Mononuclear cell (primary cell): Measurements from ENCODE around the gene PLEK. TPM values are rescaled to one million over a fixed set of nuclear protein-coding genes. Genes with fewer than 3 reads are reported as not detected.

Experiments used
- H3K27me3 ChIP-seq: 2 replicates; pipeline ENCODE4 v1.6.0; 2011; ENCODE audit warnings: low read length, control low read depth; ENCODE audit not compliant: insufficient read depth
- H3K4me1 ChIP-seq: 2 replicates; pipeline ENCODE4 v1.5.1; 2011; ENCODE audit warnings: mild to moderate bottlenecking, low read length, control low read depth; ENCODE audit not compliant: insufficient read depth
- H3K4me3 ChIP-seq: 2 replicates; pipeline ENCODE4 v1.5.1; 2011; ENCODE audit warnings: mild to moderate bottlenecking, low read length, moderate library complexity
- H3K9me3 ChIP-seq: 2 replicates; pipeline ENCODE4 v1.5.1; 2011; ENCODE audit warnings: low read depth, mild to moderate bottlenecking, control low read depth, low read length
- total RNA-seq: library from RNA; depleted of rRNA; stranded (reverse); fragments of >200 nt; gene quantifications from one replicate; pipeline ENCODE4 v1.2.3, GENCODE V29; 2012

Gene PLEK
- total RNA-seq, 1 donor = 474 TPM

DNA sequence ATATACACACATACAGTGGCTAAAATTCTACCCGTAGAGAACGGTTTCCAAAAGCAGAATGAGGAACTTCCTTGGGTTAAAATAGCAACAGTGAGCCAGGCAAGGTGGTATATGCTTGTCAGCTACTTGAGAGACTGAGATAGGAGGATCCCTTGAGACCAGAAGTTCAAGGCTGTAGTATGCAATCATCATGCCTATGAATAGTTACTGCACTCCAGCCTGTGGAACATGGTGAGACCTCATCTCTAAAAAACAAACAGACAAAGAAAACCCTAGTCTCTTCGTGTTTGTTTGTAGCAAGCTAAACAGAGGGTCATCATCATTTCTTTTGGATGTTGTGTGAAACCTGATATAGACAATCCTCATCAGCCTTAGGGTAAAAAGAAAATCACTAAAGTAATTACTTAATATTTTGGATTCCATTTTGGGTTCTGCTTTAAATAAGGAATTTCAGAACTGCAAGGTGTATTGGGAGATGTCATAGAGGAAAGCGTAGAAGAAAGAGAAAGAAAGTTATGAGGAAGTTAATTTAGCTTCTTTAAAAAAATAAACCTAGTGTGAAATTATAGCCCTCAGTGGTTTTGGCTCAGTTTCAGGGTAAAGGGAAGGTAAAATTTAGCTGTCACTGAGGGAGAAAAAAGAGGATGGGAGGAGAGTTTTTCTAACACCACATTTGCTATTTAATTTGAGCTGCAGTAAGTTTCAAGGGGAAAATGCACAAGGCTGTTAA is 46.5 kb downstream of the PLEK start:
- peaks cover 26% of the 10 kb centered on the region for H3K4me1 ChIP-seq
- no peaks in the 10 kb centered on the region for H3K27me3 ChIP-seq
- H3K9me3 ChIP-seq = no peaks in the 10 kb centered on the region
- H3K4me3 ChIP-seq = no peak overlapping the region

DNA sequence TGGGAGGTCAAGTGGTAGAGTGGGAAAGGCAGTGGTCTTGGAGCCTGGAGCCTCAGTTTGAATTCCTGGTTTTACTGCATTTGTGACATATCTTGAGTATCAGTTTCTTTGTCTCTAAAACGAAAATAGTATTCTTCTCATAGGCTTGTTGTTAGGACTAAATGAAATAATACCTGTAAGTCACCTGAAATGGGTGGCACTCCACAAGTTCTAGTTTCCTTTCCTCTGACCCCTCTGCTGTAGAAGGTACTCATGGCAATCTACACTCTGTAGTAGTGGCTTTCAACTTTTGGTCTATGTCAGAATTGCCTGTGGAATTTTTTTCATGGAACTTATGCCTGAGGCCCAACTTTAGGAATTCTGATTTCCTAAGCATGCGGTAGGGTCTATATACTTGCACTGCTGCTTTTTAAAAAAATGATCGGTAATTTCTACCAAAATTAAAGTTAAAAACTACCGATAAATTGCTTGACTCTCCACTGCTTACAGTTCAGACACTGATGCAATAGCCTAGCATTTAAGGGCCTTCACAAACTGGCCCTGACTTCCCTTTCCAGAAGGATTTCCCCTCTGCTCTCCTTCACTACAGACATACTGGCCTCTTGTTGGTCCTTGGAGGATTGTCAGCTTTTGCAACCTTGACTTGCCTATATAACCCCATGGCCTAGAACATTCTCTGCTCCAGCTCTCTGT is 47.2 kb downstream of the PLEK start:
- H3K4me3 ChIP-seq = no peak overlapping the region
- no peaks in the 10 kb centered on the region for H3K27me3 ChIP-seq
- no peaks in the 10 kb centered on the region for H3K9me3 ChIP-seq
- peaks cover 27% of the 10 kb centered on the region for H3K4me1 ChIP-seq

DNA sequence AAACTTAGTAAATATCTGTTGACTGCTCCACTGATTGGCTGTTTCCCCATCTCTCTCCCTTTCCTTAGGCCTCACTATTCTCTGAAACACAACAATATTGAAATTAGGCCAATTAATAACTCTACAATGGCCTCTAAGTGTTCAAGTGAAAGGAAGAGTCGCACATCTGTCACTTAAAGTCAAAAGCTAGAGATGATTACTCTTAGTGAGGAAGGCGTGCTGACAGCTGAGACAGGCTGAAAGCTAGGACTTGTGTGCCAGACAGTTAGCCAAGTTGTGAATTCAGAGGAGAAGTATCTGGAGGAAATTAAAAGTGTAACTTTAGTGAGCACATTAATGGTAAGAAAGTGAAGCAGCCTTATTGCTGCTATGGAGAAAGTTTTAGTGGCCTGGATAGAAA is 48.4 kb downstream of the PLEK start:
- Histone ChIP-seq H3K27me3 (no peaks in the 10 kb centered on the region), H3K4me1 (peaks cover 39% of the 10 kb centered on the region)

DNA sequence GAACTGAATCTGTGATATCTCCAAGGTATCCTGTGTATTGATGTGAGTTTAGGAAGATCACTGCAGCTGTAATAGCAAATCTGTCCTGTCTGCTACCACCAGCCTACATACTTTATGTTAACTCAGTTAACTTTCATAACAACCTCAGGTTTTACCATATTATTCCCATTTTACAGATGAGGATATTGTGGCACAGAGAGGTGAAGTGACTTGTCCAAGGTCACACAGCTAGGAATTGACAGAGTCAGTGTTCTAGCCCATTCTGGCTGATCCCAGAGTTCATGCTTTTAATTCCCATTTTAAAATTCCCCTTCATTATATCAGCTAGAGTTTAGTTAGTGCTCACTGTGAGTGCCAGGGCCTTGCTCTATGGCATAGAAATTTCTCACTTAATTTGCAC is 49.4 kb downstream of the PLEK start:
- H3K9me3 ChIP-seq = no peaks in the 10 kb centered on the region
- peaks cover 49% of the 10 kb centered on the region for H3K4me1 ChIP-seq
- H3K27me3 ChIP-seq = no peaks in the 10 kb centered on the region
- no peak overlapping the region for H3K4me3 ChIP-seq

More for the DNA sequence above, 48.4 kb downstream of the PLEK start:
- H3K4me3 ChIP-seq = no peak overlapping the region
- H3K9me3 ChIP-seq = no peaks in the 10 kb centered on the region

DNA sequence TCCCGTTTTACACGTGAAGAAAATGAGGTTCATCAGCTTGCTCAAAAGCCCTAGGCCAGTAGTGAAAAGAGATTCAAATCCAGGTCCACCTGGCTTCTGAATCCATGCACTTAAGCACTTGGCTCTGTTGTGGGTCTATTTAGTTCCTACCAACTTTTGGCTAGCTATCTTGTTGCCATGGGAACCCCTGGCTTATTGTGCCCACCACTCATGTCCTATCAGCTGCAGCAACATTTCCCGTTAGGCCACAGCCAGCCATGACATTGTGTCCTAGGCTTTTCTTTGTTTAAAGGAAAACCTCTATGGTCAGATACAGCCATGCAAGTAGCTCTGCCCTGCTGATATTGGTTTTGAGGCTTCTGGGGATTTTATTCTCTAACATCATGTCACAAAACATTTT is 49.8 kb downstream of the PLEK start:
- no peaks in the 10 kb centered on the region for H3K27me3 ChIP-seq
- H3K4me3 ChIP-seq = no peak overlapping the region
- no peaks in the 10 kb centered on the region for H3K9me3 ChIP-seq
- H3K4me1 ChIP-seq = peaks cover 53% of the 10 kb centered on the region

DNA sequence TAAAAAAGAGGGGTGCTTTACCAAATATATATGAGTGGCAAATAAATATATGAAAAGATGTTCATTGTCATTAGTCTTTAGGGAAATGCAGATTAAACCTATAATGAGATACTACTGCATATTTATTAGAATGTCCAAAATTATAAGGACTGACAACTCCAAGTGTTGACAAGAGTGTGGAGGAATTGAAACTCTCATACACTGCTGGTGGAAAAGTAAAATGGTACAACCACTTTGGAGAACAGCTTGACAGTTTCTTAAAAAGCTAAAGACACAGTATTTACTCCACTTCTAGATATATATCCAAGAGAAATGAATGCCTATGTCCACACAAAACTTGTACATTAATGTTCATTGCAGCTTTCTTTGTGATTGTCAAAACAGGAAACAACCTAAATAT is 50.4 kb downstream of the PLEK start:
- no peaks in the 10 kb centered on the region for H3K9me3 ChIP-seq
- H3K4me1 ChIP-seq = peaks cover 58% of the 10 kb centered on the region
- H3K27me3 ChIP-seq = no peaks in the 10 kb centered on the region
- H3K4me3 ChIP-seq = no peak overlapping the region

DNA sequence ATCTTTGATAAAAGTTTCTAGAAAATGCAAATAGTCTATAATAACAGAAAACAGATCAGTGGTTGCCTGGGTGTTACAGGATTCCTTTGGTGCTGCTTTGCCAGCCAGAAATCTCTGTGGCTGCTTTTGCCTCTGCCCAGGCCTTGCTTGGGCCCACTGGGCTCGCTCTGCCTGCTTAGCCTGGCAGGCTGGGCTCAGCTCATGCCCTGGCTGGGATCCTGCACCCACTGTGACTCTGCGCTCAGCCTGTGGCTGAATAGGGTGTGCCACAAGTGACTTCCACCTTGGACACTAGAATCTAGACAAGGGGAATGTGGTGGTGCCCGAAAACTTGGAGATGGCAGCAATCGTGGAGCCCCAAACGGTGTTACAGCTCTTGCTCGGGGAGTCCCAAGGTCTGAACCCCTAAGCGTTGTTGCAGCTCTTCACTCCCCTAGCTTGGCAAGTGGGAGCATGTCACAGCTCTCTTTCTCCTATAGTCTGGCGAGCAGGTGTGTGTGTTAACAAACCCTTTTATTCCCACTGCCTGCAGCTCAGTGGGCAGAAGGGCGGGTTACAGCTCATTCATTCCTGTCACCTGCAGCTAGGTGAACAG is 51.1 kb downstream of the PLEK start:
- Histone ChIP-seq H3K4me1 (peaks cover 57% of the 10 kb centered on the region), H3K4me3 (no peak overlapping the region), H3K27me3 (no peaks in the 10 kb centered on the region)

DNA sequence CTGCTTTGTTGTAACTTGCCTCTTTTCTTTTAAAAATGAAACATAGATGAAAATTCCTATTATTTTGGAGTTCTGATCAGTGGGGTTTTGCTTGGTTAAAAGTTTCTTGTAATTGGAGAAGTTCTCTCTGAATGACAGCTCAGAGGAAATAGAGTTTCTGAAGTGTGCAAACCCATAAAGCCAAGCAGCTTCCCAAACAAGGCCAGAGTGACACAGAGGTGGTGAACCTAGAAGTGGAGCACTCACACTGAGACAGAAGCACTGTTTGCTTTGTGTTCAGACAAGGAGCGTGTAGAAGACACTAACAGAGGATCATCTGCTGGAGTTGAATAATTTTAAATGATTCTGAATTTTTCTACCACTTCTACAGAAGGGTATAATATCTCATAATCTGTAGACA is 52.8 kb downstream of the PLEK start:
- Histone ChIP-seq H3K4me1 (peaks cover 42% of the 10 kb centered on the region), H3K4me3 (no peak overlapping the region)

More for the DNA sequence above, 51.1 kb downstream of the PLEK start:
- no peaks in the 10 kb centered on the region for H3K9me3 ChIP-seq

DNA sequence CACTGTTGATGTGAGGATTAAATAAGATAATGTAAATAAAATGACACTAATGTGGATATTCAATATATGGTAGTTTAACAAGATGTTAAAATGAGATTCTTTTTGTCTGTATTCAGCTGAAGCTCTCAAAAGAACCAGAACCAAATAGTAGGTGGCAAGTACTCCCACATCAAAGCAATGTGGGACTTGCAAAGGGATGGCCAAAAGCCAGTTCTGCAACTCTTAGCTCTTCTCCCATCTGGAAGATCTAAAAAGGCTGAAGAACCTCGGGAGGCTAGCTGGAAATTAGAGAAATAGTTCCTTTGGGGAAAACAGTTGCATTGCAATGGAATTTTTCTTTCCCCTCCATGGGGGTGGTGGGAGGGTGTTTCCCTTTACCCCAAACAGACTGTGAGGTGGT is 53.3 kb downstream of the PLEK start:
- H3K4me3 ChIP-seq = no peak overlapping the region
- H3K4me1 ChIP-seq = peaks cover 43% of the 10 kb centered on the region
- H3K9me3 ChIP-seq = no peaks in the 10 kb centered on the region
- no peaks in the 10 kb centered on the region for H3K27me3 ChIP-seq

More for the DNA sequence above, 52.8 kb downstream of the PLEK start:
- Histone ChIP-seq H3K27me3 (no peaks in the 10 kb centered on the region), H3K9me3 (no peaks in the 10 kb centered on the region)

DNA sequence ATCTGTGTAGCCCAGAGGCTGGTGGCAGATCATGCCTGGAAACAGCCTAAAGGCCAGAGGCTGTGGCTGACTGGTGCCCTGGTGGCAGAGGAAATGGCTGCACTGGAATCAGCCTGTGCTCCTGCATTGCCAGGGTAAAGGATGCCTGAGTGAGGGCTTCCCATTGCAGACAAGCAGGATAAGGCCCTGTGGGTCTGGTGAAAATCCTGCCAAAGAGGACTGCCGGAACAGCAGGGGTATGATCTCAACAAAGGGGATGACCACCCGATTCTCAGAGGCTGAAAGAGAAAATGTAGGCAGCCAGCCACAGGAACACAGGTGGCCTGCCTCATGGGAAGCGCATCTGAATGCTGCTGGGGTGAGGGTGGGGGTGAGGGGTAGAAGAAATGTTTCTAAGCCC is 53.8 kb downstream of the PLEK start:
- H3K4me1 ChIP-seq = peaks cover 47% of the 10 kb centered on the region
- H3K9me3 ChIP-seq = no peaks in the 10 kb centered on the region
- H3K4me3 ChIP-seq = no peak overlapping the region
- H3K27me3 ChIP-seq = no peaks in the 10 kb centered on the region

DNA sequence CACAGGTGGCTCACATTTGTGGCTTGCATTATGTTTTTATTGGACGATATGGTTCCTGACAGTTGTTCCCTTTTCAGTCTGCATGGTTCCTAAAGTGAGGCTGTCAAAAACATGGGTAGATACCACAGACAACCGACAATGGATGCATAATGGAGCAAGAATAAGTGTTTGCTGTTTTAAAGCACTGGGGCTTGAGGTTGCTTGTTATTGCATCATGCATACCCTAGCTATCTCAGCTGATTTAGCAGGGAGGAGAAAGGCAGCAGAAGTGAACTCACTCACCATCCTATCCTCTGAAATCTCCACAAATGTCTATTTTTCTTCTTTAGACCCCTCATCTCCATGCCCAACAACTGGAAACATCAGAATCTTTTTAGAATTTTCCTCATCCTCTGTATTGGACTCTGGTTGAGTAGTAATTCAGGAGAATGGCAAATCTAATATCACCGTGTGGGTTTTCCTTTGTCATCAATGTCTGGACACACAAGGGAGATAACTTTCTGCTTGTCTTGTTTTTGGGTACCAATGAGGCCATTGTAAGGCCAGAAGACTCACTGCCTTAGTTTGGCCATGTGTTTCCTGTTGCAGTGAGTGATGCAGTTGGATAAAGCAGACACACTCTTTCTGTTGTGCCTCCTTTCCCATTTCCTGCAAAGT is 55.3 kb downstream of the PLEK start:
- Histone ChIP-seq H3K9me3 (no peaks in the 10 kb centered on the region), H3K4me3 (no peak overlapping the region), H3K27me3 (no peaks in the 10 kb centered on the region), H3K4me1 (peaks cover 62% of the 10 kb centered on the region)

DNA sequence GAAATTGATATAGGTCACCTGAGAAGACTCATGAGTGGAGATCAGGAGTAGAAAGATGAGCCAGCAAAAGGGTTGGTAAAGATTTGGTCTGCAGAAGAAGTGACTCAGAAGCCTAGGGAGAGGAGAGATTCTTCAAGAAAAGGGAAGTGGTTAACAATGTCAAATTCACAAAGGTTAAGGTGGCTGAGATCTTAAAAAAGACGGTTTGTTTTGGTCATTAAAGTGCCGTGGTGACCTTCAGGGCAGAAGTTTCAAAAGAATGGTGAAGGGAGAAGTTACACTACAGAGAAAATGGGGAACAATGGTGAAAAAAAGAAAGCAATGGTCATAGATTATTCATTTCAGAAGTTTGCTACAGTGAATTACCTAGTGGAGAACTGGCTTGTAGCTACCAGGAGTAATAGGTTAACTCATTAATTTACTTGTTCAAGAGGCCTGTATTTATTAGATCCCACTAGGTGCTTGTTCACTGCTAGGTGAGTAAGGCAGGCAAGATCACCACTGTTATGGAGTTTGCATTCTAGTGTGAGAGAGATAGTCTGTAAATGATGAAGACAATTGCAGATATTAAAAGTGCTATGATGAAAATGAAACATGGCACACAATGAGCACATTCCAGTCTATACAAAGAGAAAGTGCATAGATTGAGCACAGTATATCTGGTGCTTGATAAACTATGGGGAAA is 59.0 kb downstream of the PLEK start:
- Histone ChIP-seq H3K4me1 (peaks cover 79% of the 10 kb centered on the region), H3K4me3 (no peak overlapping the region), H3K27me3 (no peaks in the 10 kb centered on the region), H3K9me3 (no peaks in the 10 kb centered on the region)

DNA sequence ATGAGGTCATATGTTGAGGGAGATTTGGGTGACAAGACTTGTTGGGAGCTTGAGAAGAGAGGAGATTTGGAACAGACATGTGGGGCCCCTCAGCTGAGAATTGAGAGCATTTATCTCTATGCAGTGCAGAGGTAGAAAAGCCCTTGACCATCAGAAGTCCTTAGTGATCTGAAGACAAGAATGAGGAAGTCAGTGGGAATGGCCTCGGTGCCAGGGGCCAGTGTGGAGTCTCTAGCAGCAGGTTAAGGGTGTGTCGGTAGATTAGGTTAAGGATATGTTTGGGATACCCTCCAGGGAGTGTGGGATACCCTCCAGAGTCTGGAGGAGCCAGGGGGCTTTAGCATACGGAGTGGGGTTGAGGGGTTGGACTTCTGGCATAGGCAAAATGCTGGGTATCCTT is 60.4 kb downstream of the PLEK start:
- Histone ChIP-seq H3K27me3 (no peaks in the 10 kb centered on the region), H3K4me3 (no peak overlapping the region), H3K9me3 (no peaks in the 10 kb centered on the region), H3K4me1 (peaks cover 70% of the 10 kb centered on the region)

DNA sequence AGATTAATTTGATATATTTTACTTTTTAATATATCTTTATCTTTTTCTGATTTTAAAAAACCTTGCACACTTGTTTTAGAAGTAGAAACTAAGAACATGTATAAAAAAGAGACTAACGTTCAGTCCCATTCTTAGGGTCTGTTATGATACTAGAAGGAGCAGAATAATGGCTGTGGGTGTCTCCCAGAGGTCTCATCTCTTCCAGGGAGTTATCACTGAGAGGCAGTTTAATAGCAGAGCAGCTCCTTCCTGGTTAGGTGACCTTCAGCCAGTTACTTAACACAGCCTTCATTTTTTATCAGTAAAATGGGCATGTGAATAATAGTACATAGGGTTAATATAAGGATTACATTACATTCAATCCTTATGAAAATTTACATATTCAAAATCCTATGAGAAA is 61.4 kb downstream of the PLEK start:
- Histone ChIP-seq H3K4me1 (peaks cover 67% of the 10 kb centered on the region), H3K4me3 (no peak overlapping the region), H3K9me3 (no peaks in the 10 kb centered on the region), H3K27me3 (no peaks in the 10 kb centered on the region)
